SIG-M5 (cell line): Measurements from ENCODE around the gene NMT1.

Experiments used
- DNase-seq: peaks from one replicate; lab custom pipeline; 2025; lab: John Stamatoyannopoulos, UW

NMT1 gene

DNA sequence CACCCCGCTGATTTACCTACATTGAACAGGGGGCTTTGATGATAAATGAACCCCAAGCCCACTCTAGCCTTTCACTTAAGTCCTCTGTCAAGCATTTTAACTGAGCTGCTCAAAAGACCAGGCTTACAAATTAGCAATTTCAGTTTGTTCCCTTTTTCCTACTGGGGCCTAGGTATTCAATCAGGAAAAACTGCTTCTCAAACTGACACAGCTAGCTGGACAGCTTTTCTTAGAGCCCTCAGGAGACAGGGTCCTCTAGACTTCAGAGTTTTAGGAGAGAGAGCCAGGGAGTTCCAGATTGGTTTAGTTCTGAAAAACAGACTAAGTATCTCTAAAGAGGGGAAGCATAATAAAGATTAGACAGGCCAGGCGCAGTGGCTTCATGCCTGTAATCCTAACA is 94.4 kb downstream of the NMT1 start:
- DNase-seq, result no peak

DNA sequence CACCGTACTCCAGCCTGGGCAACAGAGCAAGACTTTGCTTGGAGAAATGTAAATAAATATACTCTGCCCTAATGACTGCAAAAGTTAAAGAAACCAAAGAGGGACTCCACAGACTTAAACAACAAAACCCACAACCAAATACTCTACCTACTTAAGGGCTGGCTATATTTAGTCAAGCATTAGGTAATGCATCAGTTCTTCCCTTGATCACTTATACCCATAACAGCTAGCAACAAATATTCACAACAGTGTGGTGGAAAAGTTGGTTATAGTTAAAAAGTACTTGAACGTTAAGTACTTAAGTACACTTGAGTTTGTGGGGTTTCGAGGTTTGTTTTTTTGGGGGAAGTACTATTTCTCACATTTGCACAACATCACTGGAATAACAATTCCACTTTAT is 95.1 kb downstream of the NMT1 start:
- DNase-seq, result no peak
